ENCODE data around the gene LRMDA. TPM values are rescaled to one million over a fixed set of nuclear protein-coding genes. Genes with fewer than 3 reads are reported as not detected.

The LRMDA gene
- total and polyA plus RNA-seq, 2 of the 4 experiments (the other 2 are of a cell fraction): 0.07 TPM; not detected in 1

- H3K36me3 ChIP-seq (ENCODE audit: control insufficient read depth, insufficient read depth, low read length): no peaks in the 10 kb centered on the region
- H2BK20ac ChIP-seq (ENCODE audit: low read depth, low read length): no peak overlapping the region
- no peak overlapping the region for H2AK9ac ChIP-seq (replicated peaks; ENCODE audit: low read depth, low read length, poor library complexity)
- no peak overlapping the region for H3K27ac ChIP-seq (ENCODE audit: insufficient read depth, low read length)
- H3K9me1 ChIP-seq (ENCODE audit: insufficient read depth, low read length): no peaks in the 10 kb centered on the region
- no peak overlapping the region for H4K91ac ChIP-seq (ENCODE audit: insufficient read depth, low read depth, low read length)
- in situ Hi-C loops (cut with MboI; ENCODE audit: low sequenced_read_pairs) (no loop called here), dilution Hi-C loops (cut with HindIII; ENCODE audit: low sequenced_read_pairs, unreplicated experiment) (no loop called here), intact Hi-C loops (cut with micrococcal nuclease) (loop anchor here (10.0 kb wide), 1 partner anchor 618 kb away; no protein-coding TSS in a partner anchor)
- no peak overlapping the region for H3K4me3 ChIP-seq (ENCODE audit: insufficient read depth, low read depth, low read length)
- no peak overlapping the region for H3K9ac ChIP-seq (ENCODE audit: low read depth, low read length)
- H2BK5ac ChIP-seq (ENCODE audit: low read depth, low read length, poor library complexity, severe bottlenecking): no peak overlapping the region
- ATAC-seq (ENCODE audit: low read depth) (peak; percentile 63), DNase-seq (peak; percentile 19)
- no peak overlapping the region for H3K56ac ChIP-seq (ENCODE audit: extremely low read depth, insufficient read depth, low read length)
- H2BK120ac ChIP-seq (ENCODE audit: low read depth, low read length): no peak overlapping the region
- H2AK5ac ChIP-seq (ENCODE audit: low read depth, low read length): no peak overlapping the region
- no peaks in the 10 kb centered on the region for H3K79me1 ChIP-seq (ENCODE audit: low read depth in 1 of 2, low read length in 2 of 2)
- H3K27me3 ChIP-seq (ENCODE audit: control insufficient read depth, insufficient read depth, low read length): peaks cover 10% of the 10 kb centered on the region
- POLR2A ChIA-PET (ENCODE audit: unreplicated experiment): no interaction called here
- TF ChIP-seq CEBPB (IDR thresholded peaks at IDR 0.05; ENCODE audit: low read depth, low read length): no peak
- peak; percentile 34 for TF ChIP-seq CTCF (conservative IDR thresholded peaks at IDR 0.05; ENCODE audit: low read depth, low read length)
- no TSS peak for BruUV-seq (replicated peaks)
- no peaks in the 10 kb centered on the region for H3K9me3 ChIP-seq (ENCODE audit: control insufficient read depth, insufficient read depth, low read length)
- no peak overlapping the region for H4K5ac ChIP-seq (ENCODE audit: low read depth, low read length)
- H2AFZ ChIP-seq (replicated peaks; ENCODE audit: low read length, poor library complexity): no peak overlapping the region
- no peak overlapping the region for H2BK15ac ChIP-seq (ENCODE audit: low read depth, low read length)
- no peaks in the 10 kb centered on the region for H3K4me1 ChIP-seq (ENCODE audit: control insufficient read depth, insufficient read depth, low read length)
- H3K18ac ChIP-seq (ENCODE audit: low read depth, low read length): no peak overlapping the region
- no peak overlapping the region for H3K14ac ChIP-seq (replicated peaks; ENCODE audit: low read depth, low read length)
- H3K4me2 ChIP-seq (ENCODE audit: low read depth, low read length): no peak overlapping the region
- no CpG with 5 or more reads among the region's 4 CpGs for WGBS, 2 experiments (ENCODE audit: extremely low coverage in 2 of 2, insufficient read length in 1 of 2)
- H3K4ac ChIP-seq (ENCODE audit: low read depth, low read length): no peak overlapping the region
- H4K8ac ChIP-seq (ENCODE audit: low read depth in 2 of 2, low read length in 2 of 2): no peak overlapping the region
- CTCF ChIA-PET: interaction anchor here (0.6 to 1.3 kb wide), 2 partner anchors 11 to 47 kb away, joined by 3 to 6 read pairs; no protein-coding TSS in a partner anchor
- no peaks in the 10 kb centered on the region for H4K20me1 ChIP-seq (ENCODE audit: insufficient read depth, low read length)
- H3K23ac ChIP-seq (ENCODE audit: low read depth, low read length): no peak overlapping the region
Measured at GRCh38 chr10:75926763-75927162, 495.3 kb downstream of the LRMDA start.

All from IMR-90 (cell line).